HEK293T (cell line): ENCODE measurements around the gene SPDYE2.
"Not testable (repeated sequence)": the region's sequence is repeated elsewhere in the genome, so short reads cannot be mapped to it uniquely, and the experiment has no call there.

Source experiments
- ARNT ChIP-seq: fragments of 450-650 bp; IDR thresholded peaks from 2 replicates; pipeline ENCODE4 v1.6.1; 2017; ENCODE audit warnings: mild to moderate bottlenecking
- BHLHE40 ChIP-seq: fragments of 450-650 bp; IDR thresholded peaks from 2 replicates; pipeline ENCODE4 v1.6.1; 2016; ENCODE audit warnings: mild to moderate bottlenecking, moderate library complexity, borderline replicate concordance
- CTBP1 ChIP-seq: fragments of 450-650 bp; IDR thresholded peaks from 2 replicates; pipeline ENCODE4 v1.6.1; 2016; ENCODE audit warnings: borderline replicate concordance
- FOXA1 ChIP-seq: fragments of 450-650 bp; IDR thresholded peaks from 2 replicates; pipeline ENCODE4 v1.6.1; 2016; ENCODE audit warnings: mild to moderate bottlenecking
- FOXK2 ChIP-seq: fragments of 450-650 bp; IDR thresholded peaks from 2 replicates; pipeline ENCODE4 v1.6.1; 2016; ENCODE audit warnings: mild to moderate bottlenecking
- FOXM1 ChIP-seq: fragments of 450-650 bp; IDR thresholded peaks from 2 replicates; pipeline ENCODE4 v1.6.1; 2017; ENCODE audit warnings: mild to moderate bottlenecking, borderline replicate concordance
- HDGF ChIP-seq: fragments of 450-650 bp; IDR thresholded peaks from 2 replicates; pipeline ENCODE4 v1.6.1; 2017; ENCODE audit warnings: antibody characterized with exemption, borderline replicate concordance
- L3MBTL2 ChIP-seq: fragments of 450-650 bp; conservative IDR thresholded peaks from 2 replicates; pipeline ENCODE4 v1.6.1; 2016; ENCODE audit warnings: mild to moderate bottlenecking
- LEF1 ChIP-seq: fragments of 450-650 bp; IDR thresholded peaks from 2 replicates; pipeline ENCODE4 v1.6.1; 2017; ENCODE audit warnings: mild to moderate bottlenecking, borderline replicate concordance
- NFRKB ChIP-seq: fragments of 450-650 bp; IDR thresholded peaks from 2 replicates; pipeline ENCODE4 v1.6.1; 2016; ENCODE audit warnings: mild to moderate bottlenecking, moderate library complexity
- SP1 ChIP-seq: fragments of 450-650 bp; IDR thresholded peaks from 2 replicates; pipeline ENCODE4 v1.6.1; 2017
- SUZ12 ChIP-seq: fragments of 450-650 bp; IDR thresholded peaks from 2 replicates; pipeline ENCODE4 v1.6.1; 2016; ENCODE audit warnings: mild to moderate bottlenecking
- ZNF384 ChIP-seq: fragments of 450-650 bp; IDR thresholded peaks from 2 replicates; pipeline ENCODE4 v1.6.1; 2016

DNA sequence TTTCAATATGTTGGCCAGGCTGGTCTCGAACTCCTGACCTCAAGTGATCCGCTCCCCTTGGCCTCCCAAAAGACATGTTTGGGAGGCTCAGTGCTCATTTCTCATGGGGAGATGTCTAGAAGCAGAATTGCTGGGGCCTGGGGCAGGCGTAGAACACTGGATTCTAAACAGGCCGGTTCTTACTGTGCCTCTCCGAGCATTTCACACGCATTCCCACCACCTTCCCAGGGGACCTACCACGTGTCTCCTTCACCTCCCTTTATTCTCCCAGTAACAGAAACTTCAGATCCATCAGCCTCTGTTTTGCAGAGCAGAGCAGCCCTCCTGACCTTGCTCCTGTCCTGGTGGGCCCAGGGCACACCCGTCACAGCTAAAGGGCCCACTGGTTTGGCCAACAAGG lies 23.8 kb upstream of the SPDYE2 start:
- TF ChIP-seq FOXA1, FOXM1, NFRKB, SP1, LEF1, FOXK2, BHLHE40, HDGF, ZNF384, L3MBTL2, SUZ12, ARNT, CTBP1: not testable (repeated sequence)
